Lower leg skin (tissue), 4 donors: ENCODE measurements around the gene TANC1. TPM values are rescaled to one million over a fixed set of nuclear protein-coding genes. Genes with fewer than 3 reads are reported as not detected.

Experiments
- DNase-seq, 2 donors: peaks; one replicate each; pipeline ENCODE4 v3.0.0-alpha.2; 2019; ENCODE audit warnings: low spot score in 2 of 2
- H3K4me3 ChIP-seq: fragments of 200-600 bp; sonication (generic); 2 replicates; pipeline ENCODE4 v1.5.1; 2017; ENCODE audit warnings: mild to moderate bottlenecking, low read depth; ENCODE audit not compliant: poor library complexity, severe bottlenecking
- POLR2A ChIP-seq, 2 donors: fragments of 450-650 bp; IDR thresholded peaks; one replicate each; pipeline ENCODE4 v1.6.1; 2016 to 2017; ENCODE audit warnings: antibody characterized with exemption in 2 of 2, mild to moderate bottlenecking in 1 of 2, moderate library complexity in 1 of 2
- WGBS, 2 donors: methylation state at CpG; one replicate each; pipeline ENCODE4 v1.1.5; 2018; 5-methylcytosine and 5-hydroxymethylcytosine counted together
- intact Hi-C: fragments of 100-400 bp; cut with DNase I; formaldehyde crosslinking; loops from one replicate; pipeline ENCODE4 v1.15.0; 2023; ENCODE audit warnings: low total_unique reads
- total RNA-seq, 4 donors: library from RNA; depleted of rRNA; stranded (reverse); fragments of >200 nt; gene quantifications; one replicate each; pipeline ENCODE4 v1.1.0, GENCODE V29; 2016
- TF ChIP-seq, protein P1 (sequence below), 3 donors: fragments of 450-650 bp; IDR thresholded peaks; one replicate each; pipeline ENCODE4 v1.5.1; 2016; ENCODE audit warnings: antibody characterized with exemption in 3 of 3, mild to moderate bottlenecking in 3 of 3, moderate library complexity in 2 of 3

Gene TANC1
- total RNA-seq, 4 donors from 2014 or later = 65.8 to 111 (median 93.6) TPM

DNA sequence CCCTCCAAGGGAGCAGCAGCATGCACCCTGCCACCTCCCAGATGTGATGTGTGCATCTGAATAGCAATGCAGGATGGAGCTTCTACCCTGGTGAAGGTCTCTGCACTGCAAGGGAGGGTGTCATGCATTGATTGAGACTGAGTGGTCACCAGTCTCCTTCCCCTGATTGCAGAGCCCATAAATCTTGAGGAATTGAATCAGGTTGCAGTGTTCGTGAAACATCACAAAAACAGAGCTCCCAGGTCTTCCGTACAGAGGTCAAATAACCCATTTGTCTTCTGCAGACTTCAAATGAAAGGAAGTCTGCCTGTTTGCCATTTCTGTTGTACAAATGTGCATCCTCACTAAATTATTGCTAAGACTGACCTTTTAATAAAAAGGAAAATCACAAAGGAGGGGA is 181.3 kb downstream of the TANC1 start:
- WGBS, 2 donors = 81 to 86% methylated on average over 2 of the region's 2 CpGs
- no peak for DNase-seq
- TF ChIP-seq, protein P1, sequence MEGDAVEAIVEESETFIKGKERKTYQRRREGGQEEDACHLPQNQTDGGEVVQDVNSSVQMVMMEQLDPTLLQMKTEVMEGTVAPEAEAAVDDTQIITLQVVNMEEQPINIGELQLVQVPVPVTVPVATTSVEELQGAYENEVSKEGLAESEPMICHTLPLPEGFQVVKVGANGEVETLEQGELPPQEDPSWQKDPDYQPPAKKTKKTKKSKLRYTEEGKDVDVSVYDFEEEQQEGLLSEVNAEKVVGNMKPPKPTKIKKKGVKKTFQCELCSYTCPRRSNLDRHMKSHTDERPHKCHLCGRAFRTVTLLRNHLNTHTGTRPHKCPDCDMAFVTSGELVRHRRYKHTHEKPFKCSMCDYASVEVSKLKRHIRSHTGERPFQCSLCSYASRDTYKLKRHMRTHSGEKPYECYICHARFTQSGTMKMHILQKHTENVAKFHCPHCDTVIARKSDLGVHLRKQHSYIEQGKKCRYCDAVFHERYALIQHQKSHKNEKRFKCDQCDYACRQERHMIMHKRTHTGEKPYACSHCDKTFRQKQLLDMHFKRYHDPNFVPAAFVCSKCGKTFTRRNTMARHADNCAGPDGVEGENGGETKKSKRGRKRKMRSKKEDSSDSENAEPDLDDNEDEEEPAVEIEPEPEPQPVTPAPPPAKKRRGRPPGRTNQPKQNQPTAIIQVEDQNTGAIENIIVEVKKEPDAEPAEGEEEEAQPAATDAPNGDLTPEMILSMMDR (IDR thresholded peaks at IDR 0.05) = no peak
- no peak for TF ChIP-seq POLR2A (IDR thresholded peaks at IDR 0.05)
- no peak overlapping the region for H3K4me3 ChIP-seq
- intact Hi-C loops = no loop called here

DNA sequence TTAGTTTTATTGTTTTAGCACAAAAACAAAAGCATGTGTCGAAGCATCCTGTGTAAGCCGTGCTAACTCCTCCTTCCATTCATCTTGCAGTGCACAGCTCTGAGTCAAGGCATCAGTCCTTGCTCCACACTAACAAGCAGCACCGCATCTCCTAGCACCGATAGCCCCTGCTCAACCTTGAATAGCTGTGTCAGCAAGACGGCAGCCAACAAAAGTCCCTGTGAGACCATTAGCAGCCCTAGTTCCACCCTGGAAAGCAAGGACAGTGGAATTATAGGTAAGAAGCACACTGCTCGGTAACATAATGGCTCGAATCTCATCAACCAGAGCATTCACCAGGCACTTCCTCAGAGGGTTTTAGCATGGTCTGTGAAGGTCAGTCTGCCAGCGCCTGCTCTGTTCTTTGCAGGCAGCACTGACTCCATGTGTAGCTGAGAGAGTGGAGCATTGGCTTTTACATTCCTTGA is 181.9 kb downstream of the TANC1 start:
- no peak for TF ChIP-seq POLR2A (IDR thresholded peaks at IDR 0.05)
- TF ChIP-seq, protein P1 (IDR thresholded peaks at IDR 0.05) = no peak

DNA sequence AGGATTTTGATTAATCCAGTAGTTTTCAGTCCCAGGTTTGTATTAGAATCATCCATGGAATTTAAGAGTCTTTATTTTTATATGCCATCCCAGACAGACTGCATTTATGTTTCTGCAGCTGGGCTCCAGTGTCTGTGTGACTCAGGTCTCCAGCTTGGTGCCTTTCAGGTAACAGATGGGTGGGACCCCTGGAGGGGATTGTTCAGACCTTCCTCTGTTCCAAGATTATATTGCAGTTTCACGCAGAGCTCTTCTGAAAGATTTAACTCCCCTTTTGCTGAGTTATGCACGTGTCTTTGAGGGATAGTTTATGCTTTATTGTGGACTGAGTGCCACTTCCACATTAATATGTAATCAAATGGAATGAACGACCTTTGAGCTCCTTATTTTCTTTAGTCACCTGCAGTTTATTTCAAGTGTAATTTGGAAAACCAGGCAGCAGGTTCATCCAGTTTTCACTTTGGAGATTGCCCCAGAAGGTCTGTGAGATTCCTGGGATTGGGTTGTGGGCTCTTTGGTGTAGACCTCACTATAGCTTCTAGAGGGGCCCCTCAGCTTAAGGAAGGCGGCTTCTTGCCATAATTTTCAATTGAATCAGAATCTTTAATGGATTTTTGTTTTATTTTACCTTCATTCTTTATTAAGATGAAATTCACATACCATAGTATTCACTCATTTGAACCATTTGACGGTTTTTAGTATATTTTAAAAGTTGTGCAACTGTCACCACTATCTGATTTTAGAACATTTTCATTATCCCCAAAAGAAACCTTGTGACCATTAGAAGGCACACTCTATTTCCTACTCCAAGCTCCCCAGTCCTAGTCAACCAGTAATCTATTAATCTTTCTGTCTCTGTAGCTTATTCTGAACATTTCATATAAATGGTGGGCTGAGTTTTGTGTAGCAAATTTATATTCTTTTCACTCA is 183.0 kb downstream of the TANC1 start:
- no peak overlapping the region for H3K4me3 ChIP-seq
- no peak for TF ChIP-seq POLR2A (IDR thresholded peaks at IDR 0.05)
- TF ChIP-seq, protein P1 (IDR thresholded peaks at IDR 0.05) = no peak
- intact Hi-C loops = no loop called here
- whole genome bisulfite sequencing, 2 donors = 65 to 67% methylated on average over 5 of the region's 5 CpGs
- no peak for DNase-seq

More for the DNA sequence above, 181.9 kb downstream of the TANC1 start:
- 68 to 78% methylated on average over 8 of the region's 8 CpGs for WGBS, 2 donors
- H3K4me3 ChIP-seq = no peak overlapping the region
- DNase-seq = no peak
- intact Hi-C loops = no loop called here

DNA sequence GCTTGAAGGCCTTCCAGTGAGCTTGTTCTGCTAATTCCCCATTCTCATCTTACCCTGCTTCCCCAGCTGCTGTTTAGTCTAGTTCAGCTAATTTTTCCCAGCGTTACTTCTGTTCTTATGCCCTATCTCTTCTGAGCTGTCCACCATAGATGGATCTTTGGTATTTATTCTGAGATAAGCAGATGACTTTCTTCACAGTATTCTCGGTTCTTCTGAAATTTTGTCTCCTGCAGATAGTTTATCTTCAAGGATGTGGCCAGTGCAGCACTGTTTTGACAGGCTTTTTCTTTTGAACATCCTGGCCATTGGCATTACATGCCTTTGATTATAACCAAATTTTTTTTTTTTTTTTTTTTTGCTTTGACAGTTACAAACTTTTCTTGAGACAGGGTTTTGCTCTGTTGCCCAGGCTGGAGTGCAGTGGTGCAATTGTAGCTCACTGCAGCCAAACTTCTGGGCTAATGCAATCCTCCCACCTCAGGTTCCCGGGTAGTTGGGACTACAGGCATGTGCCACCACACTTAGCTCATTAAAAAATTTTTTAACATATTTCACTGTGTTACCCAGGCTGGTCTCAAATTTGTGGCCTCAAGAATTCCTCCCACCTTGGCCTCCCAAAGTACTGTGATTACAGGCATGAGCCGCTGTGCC is 183.8 kb downstream of the TANC1 start:
- no peak overlapping the region for H3K4me3 ChIP-seq
- DNase-seq = no peak
- intact Hi-C loops = no loop called here
- 81 to 88% methylated on average over 4 of the region's 4 CpGs for WGBS, 2 donors
- TF ChIP-seq, protein P1 (IDR thresholded peaks at IDR 0.05) = no peak
- no peak for TF ChIP-seq POLR2A (IDR thresholded peaks at IDR 0.05)

DNA sequence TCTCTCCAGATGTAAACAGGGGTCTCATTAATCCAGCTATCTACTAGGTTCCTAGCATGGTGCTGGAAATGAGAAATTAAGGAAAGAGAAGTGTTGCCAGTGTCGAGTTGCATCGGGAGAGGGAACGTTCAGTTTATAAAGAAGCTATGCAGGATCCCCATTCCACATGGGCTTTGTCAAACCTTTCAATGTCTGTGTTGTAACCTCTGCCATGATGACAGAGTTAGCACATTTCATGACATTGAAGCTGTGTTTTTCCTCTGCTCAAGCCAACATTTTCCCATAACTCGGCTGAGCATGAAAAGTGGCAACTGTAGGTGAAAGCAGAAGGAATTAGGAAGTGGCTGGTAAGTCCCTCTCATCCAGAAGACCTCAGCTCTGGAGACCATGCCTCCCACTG is 184.6 kb downstream of the TANC1 start:
- intact Hi-C loops = no loop called here
- WGBS, 2 donors = 63 to 69% methylated on average over 4 of the region's 4 CpGs
- no peak overlapping the region for H3K4me3 ChIP-seq
- no peak for DNase-seq
- TF ChIP-seq POLR2A (IDR thresholded peaks at IDR 0.05) = no peak
- TF ChIP-seq, protein P1 (IDR thresholded peaks at IDR 0.05) = no peak
